GM23248 (cell line): ENCODE data around the gene ERCC6L2.

Experiments
- EZH2 ChIP-seq: fragments of 200-600 bp; sonication (generic); IDR thresholded peaks from 2 replicates; pipeline ENCODE4 v1.6.1; 2018; ENCODE audit warnings: antibody characterized with exemption, mild to moderate bottlenecking; ENCODE audit not compliant: insufficient read depth, poor library complexity, severe bottlenecking
- EZH2phosphoT487 ChIP-seq: fragments of 200-600 bp; sonication (generic); IDR thresholded peaks from 2 replicates; pipeline ENCODE4 v1.6.1; 2018; ENCODE audit warnings: antibody characterized with exemption, moderate library complexity, mild to moderate bottlenecking, low read depth; ENCODE audit not compliant: insufficient read depth

GRCh38 chr9:95985440-95986055, 110.1 kb downstream of the ERCC6L2 start:
- no peak for TF ChIP-seq EZH2
- no peak for TF ChIP-seq EZH2phosphoT487
